ENCODE measurements around the gene ARAF. TPM values are rescaled to one million over a fixed set of nuclear protein-coding genes. Genes with fewer than 3 reads are reported as not detected.

The ARAF gene
- polyA plus RNA-seq, 2 of the 4 experiments (the other 2 are of a cell fraction), result 37.9 to 49.0 TPM

DNA sequence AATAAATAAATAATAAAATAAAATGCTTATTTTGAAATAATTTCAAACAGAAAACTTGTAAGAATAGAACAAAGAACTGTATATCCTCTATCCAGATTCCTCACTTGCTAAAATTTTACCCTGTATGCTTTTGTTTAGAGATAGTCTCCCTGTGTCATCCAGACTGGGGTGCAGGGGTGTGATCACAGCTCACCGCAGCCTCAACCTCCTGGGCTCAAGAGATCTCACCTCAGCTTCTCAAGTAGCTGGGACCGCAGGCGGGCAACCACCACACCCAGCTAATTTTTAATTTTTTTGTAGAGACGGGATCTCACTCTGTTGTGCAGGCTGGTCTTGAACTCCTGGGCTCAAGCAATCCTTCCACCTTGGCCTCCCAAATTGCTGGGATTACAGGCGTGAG, 17.5 kb upstream of the ARAF start:
- no peak overlapping the region for H3K4me2 ChIP-seq
- ChIA-PET CTCF (interaction anchor here (1.4 kb wide), 1 partner anchor 102 kb away, joined by 3 read pairs; no protein-coding TSS in a partner anchor), POLR2A (no interaction called here)
- H3K4me3 ChIP-seq, result no peak overlapping the region
- TF ChIP-seq HEYL (CRISPR knock-in tag; IDR thresholded peaks at IDR 0.05), result no peak
- no peak for TF ChIP-seq MAZ (IDR thresholded peaks at IDR 0.05; ENCODE audit: borderline replicate concordance, low read depth, low read length)
- TF ChIP-seq CEBPB (IDR thresholded peaks at IDR 0.05), result no peak
- TF ChIP-seq NR3C1 (IDR thresholded peaks at IDR 0.05), result no peak
- TF ChIP-seq PHF8 (IDR thresholded peaks at IDR 0.05; ENCODE audit: borderline replicate concordance, low read depth), result no peak
- no peak for TF ChIP-seq GATA3 (IDR thresholded peaks at IDR 0.05; ENCODE audit: borderline replicate concordance)
- TF ChIP-seq, protein P1, sequence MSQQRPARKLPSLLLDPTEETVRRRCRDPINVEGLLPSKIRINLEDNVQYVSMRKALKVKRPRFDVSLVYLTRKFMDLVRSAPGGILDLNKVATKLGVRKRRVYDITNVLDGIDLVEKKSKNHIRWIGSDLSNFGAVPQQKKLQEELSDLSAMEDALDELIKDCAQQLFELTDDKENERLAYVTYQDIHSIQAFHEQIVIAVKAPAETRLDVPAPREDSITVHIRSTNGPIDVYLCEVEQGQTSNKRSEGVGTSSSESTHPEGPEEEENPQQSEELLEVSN (IDR thresholded peaks at IDR 0.05; ENCODE audit: borderline replicate concordance, low read depth), result no peak
- no peak for TF ChIP-seq EHF (CRISPR knock-in tag; IDR thresholded peaks at IDR 0.05)
- TF ChIP-seq ZFP36 (IDR thresholded peaks at IDR 0.05; ENCODE audit: borderline replicate concordance, partially characterized antibody), result no peak
- no peak for TF ChIP-seq FOSB (CRISPR knock-in tag; IDR thresholded peaks at IDR 0.05)
- TF ChIP-seq BHLHE40 (IDR thresholded peaks at IDR 0.05; ENCODE audit: low read depth, low read length), result no peak
- TF ChIP-seq HOXB13 (CRISPR knock-in tag; IDR thresholded peaks at IDR 0.05; ENCODE audit: low read depth), result no peak
- TF ChIP-seq RARB (CRISPR knock-in tag; IDR thresholded peaks at IDR 0.05), result no peak
- H3K4me1 ChIP-seq, result no peaks in the 10 kb centered on the region
- H3K9me3 ChIP-seq, result no peaks in the 10 kb centered on the region
- WGBS (ENCODE audit: missing lambda C conversion rate), result 88% methylated on average over 5 of the region's 5 CpGs
- ATAC-seq (no peak), FAIRE-seq (no peak), DNase-seq (ENCODE audit: low read depth in 1 of 2, low spot score in 1 of 2) (no peak)
- H3K27ac ChIP-seq, result no peak overlapping the region

DNA sequence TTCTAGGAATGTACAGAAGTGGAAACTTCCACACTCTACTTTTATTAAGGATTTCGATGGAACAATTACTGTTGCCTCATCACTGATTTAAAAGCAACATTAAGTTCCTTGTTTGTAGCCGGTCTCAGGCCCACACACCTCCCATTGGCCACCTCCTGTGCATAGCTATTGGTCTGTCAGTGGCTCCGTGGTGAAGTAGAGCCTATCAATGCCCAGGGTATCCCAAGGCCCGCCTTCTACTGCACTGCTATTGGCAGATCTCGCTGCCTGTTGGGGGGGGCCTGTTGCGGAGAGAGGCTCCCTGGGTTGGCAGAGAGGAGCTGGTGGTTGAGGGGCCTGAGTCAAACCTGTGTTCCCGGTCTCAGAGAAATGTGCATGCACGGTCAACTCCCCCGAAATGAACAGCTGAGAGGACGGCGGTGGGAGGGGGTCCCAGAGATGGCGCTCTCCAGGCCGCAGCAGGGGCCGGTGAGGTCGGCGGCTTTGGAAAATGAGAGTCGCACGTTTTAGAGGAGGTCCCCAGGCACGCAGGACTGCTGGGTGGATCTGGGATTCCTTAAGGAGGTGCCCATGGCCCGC, 4.9 kb upstream of the ARAF start:
- peak overlapping the region; percentile 49 for H3K4me3 ChIP-seq
- DNase-seq (ENCODE audit: low read depth in 1 of 2, low spot score in 1 of 2) (peak; percentile 81 to 96), FAIRE-seq (peak; percentile 96), ATAC-seq (peak; percentile 96 to 97)
- H3K9me3 ChIP-seq, result no peaks in the 10 kb centered on the region
- WGBS (ENCODE audit: missing lambda C conversion rate), result 0% methylated on average over 12 of the region's 20 CpGs
- peak overlapping the region; percentile 83 to 89 for H3K27ac ChIP-seq
- TF ChIP-seq CHD2 (IDR thresholded peaks at IDR 0.05; ENCODE audit: low read length, partially characterized antibody) (no peak), GATA3 (IDR thresholded peaks at IDR 0.05; ENCODE audit: borderline replicate concordance) (no peak), ZSCAN20 (CRISPR knock-in tag; IDR thresholded peaks at IDR 0.05) (no peak), POLR2AphosphoS2 (conservative IDR thresholded peaks at IDR 0.05; ENCODE audit: low read length) (no peak), JUN (IDR thresholded peaks at IDR 0.05) (peak in 1 of 2 experiments; percentile 68; a peak in 2 of 5 replicates), POLR2A (IDR thresholded peaks at IDR 0.05; ENCODE audit: low read length) (peak; percentile 81), EP300 (IDR thresholded peaks at IDR 0.05) (no peak), CEBPB (IDR thresholded peaks at IDR 0.05) (peak in 1 of 2 experiments; percentile 45; a peak in 2 of 4 replicates), KDM1A (IDR thresholded peaks at IDR 0.05; ENCODE audit: low read depth) (no peak), PHF8 (IDR thresholded peaks at IDR 0.05; ENCODE audit: borderline replicate concordance, low read depth) (peak; percentile 25; the same call in 1 of the 2 replicates)
- TF ChIP-seq, protein P2, sequence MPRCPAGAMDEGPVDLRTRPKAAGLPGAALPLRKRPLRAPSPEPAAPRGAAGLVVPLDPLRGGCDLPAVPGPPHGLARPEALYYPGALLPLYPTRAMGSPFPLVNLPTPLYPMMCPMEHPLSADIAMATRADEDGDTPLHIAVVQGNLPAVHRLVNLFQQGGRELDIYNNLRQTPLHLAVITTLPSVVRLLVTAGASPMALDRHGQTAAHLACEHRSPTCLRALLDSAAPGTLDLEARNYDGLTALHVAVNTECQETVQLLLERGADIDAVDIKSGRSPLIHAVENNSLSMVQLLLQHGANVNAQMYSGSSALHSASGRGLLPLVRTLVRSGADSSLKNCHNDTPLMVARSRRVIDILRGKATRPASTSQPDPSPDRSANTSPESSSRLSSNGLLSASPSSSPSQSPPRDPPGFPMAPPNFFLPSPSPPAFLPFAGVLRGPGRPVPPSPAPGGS (IDR thresholded peaks at IDR 0.05), result peak; percentile 86; the same call in 1 of the 3 replicates
- TF ChIP-seq, protein P1 (IDR thresholded peaks at IDR 0.05; ENCODE audit: borderline replicate concordance, low read depth), result 0 out of 2 replicates have a peak, but pooled peaks have one; percentile 27
- TF ChIP-seq, protein P3, sequence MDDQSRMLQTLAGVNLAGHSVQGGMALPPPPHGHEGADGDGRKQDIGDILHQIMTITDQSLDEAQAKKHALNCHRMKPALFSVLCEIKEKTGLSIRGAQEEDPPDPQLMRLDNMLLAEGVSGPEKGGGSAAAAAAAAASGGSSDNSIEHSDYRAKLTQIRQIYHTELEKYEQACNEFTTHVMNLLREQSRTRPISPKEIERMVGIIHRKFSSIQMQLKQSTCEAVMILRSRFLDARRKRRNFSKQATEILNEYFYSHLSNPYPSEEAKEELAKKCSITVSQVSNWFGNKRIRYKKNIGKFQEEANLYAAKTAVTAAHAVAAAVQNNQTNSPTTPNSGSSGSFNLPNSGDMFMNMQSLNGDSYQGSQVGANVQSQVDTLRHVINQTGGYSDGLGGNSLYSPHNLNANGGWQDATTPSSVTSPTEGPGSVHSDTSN (IDR thresholded peaks at IDR 0.05), result peak; percentile 69; the same call in 1 of the 2 replicates
- TF ChIP-seq, protein P4, sequence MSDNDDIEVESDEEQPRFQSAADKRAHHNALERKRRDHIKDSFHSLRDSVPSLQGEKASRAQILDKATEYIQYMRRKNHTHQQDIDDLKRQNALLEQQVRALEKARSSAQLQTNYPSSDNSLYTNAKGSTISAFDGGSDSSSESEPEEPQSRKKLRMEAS (IDR thresholded peaks at IDR 0.05), result peak; percentile 44; the same call in 1 of the 2 replicates
- H3K4me2 ChIP-seq, result peak overlapping the region; percentile 82
- CTCF ChIA-PET, result interaction anchor here (1.5 to 1.6 kb wide), 2 partner anchors 9 to 89 kb away, joined by 6 to 8 read pairs; no protein-coding TSS in a partner anchor
- H3K4me1 ChIP-seq, result peaks cover 9% of the 10 kb centered on the region; the same call in 1 of the 3 replicates
- POLR2A ChIA-PET, result interaction anchor here (0.5 to 1.2 kb wide), 8 partner anchors 10 to 576 kb away, joined by 3 to 11 read pairs (median 4); partner anchors contain the start of gene TIMP1

Data from A549 (cell line).